Panc1 (cell line): ENCODE measurements around the gene CALD1. TPM values are rescaled to one million over a fixed set of nuclear protein-coding genes. Genes with fewer than 3 reads are reported as not detected.

Source experiments
- ATAC-seq: fragments of 200-7000 bp; cut with Tn5 transposase; 2 replicates; pipeline ENCODE4 v1.9.1; 2020; ENCODE audit warnings: mild to moderate bottlenecking, moderate library complexity
- BruUV-seq: library from RNA; stranded (reverse); fragments of 400-500 nt; replicated peaks from 2 replicates; lab custom pipeline; 2021; lab: Mats Ljungman, UMichigan
- CTCF ChIA-PET: fragments of 300-600 bp; sonication (Branson Sonifier 250); formaldehyde crosslinking; loops from one replicate; lab custom pipeline; 2022; ENCODE audit warnings: antibody characterized with exemption; lab: Charles Lee
- POLR2A ChIA-PET: fragments of 300-600 bp; sonication (Branson Sonifier 250); formaldehyde crosslinking; loops from one replicate; lab custom pipeline; 2022; ENCODE audit warnings: antibody characterized with exemption; lab: Charles Lee
- DNase-seq: peaks from one replicate; pipeline ENCODE4 v3.0.0-alpha.2; 2010; ENCODE audit warnings: low read depth, low spot score
- H3K27ac ChIP-seq: 2 replicates; pipeline ENCODE4 v1.5.1; 2011; ENCODE audit warnings: mild to moderate bottlenecking, low read length, inconsistent platforms
- H3K27me3 ChIP-seq: fragments of 200-500 bp; sonication (Bioruptor generic); 2 replicates; pipeline ENCODE4 v1.6.0; 2014; ENCODE audit warnings: low read length, inconsistent platforms; ENCODE audit not compliant: control insufficient read depth, insufficient read depth
- H3K36me3 ChIP-seq: fragments of 200-500 bp; sonication (Bioruptor generic); 2 replicates; pipeline ENCODE4 v1.5.1; 2014; ENCODE audit warnings: inconsistent platforms, mild to moderate bottlenecking, low read length, moderate library complexity; ENCODE audit not compliant: control insufficient read depth, insufficient read depth
- H3K4me1 ChIP-seq: 2 replicates; pipeline ENCODE4 v1.5.1; 2011; ENCODE audit warnings: inconsistent platforms, mild to moderate bottlenecking, low read length, moderate library complexity; ENCODE audit not compliant: control insufficient read depth, insufficient read depth
- H3K4me3 ChIP-seq, 2 experiments: 2 replicates each; pipeline ENCODE4 v1.5.1; 2011 to 2012; ENCODE audit warnings: low read depth in 2 of 2, low read length in 2 of 2, mild to moderate bottlenecking in 2 of 2, inconsistent platforms in 1 of 2, moderate library complexity in 1 of 2
- H3K9me3 ChIP-seq: fragments of 200-500 bp; sonication (Bioruptor generic); 2 replicates; pipeline ENCODE4 v1.5.1; 2014; ENCODE audit warnings: low read depth, mild to moderate bottlenecking, inconsistent platforms, low read length, moderate library complexity; ENCODE audit not compliant: control insufficient read depth, insufficient read depth
- CTCF ChIP-seq: fragments of 450-650 bp; IDR thresholded peaks from 2 replicates; pipeline ENCODE4 v1.5.1; 2017; ENCODE audit warnings: mild to moderate bottlenecking
- POLR2AphosphoS5 ChIP-seq: IDR thresholded peaks from 2 replicates; pipeline ENCODE4 v1.6.1; 2012; ENCODE audit warnings: mild to moderate bottlenecking, low read depth, low read length, moderate library complexity
- REST ChIP-seq, 2 experiments: IDR thresholded peaks; 2 replicates each; pipeline ENCODE4 v1.6.1; 2011 to 2012; ENCODE audit warnings: low read depth in 2 of 2, control low read depth in 1 of 2, low read length in 1 of 2, mild to moderate bottlenecking in 1 of 2, moderate library complexity in 1 of 2; ENCODE audit not compliant: insufficient read depth in 1 of 2
- SIN3A ChIP-seq: IDR thresholded peaks from 2 replicates; pipeline ENCODE4 v1.6.1; 2012; ENCODE audit warnings: low read depth, mild to moderate bottlenecking, low read length, moderate library complexity, borderline replicate concordance; ENCODE audit not compliant: insufficient read depth
- TCF7L2 ChIP-seq: IDR thresholded peaks from 2 replicates; pipeline ENCODE4 v1.6.1; 2011; ENCODE audit warnings: mild to moderate bottlenecking, low read depth, low read length, inconsistent platforms
- in situ Hi-C: cut with HindIII; loops from 2 replicates; pipeline ENCODE4 v1.10.0; 2016; ENCODE audit warnings: low sequenced_read_pairs, low pct_unique_long_range_greater_than_20kb
- intact Hi-C: fragments of 100-400 bp; cut with micrococcal nuclease; formaldehyde crosslinking; loops from one replicate; pipeline ENCODE4 v1.10.0; 2022; ENCODE audit not compliant: unreplicated experiment
- total RNA-seq: library from RNA; stranded (reverse); gene quantifications from one replicate; pipeline ENCODE4 v1.2.1, GENCODE V29; 2021; ENCODE audit not compliant: unreplicated experiment

CALD1 gene
- total RNA-seq, 1 experiment from 2014 or later, result 9.2 TPM

GRCh38 chr7:134788191-134788590 lies 8.8 kb downstream of the CALD1 start:
- no peaks in the 10 kb centered on the region for H3K9me3 ChIP-seq
- no peak overlapping the region for H3K4me3 ChIP-seq
- no peaks in the 10 kb centered on the region for H3K4me1 ChIP-seq
- H3K36me3 ChIP-seq, result no peaks in the 10 kb centered on the region
- no peaks in the 10 kb centered on the region for H3K27me3 ChIP-seq
- no TSS peak for BruUV-seq
- CTCF ChIA-PET, result no interaction called here
- intact Hi-C loops (no loop called here), in situ Hi-C loops (no loop called here)
- no peak overlapping the region for H3K27ac ChIP-seq
- ATAC-seq (no peak), DNase-seq (no peak)
- TF ChIP-seq REST (IDR thresholded peaks at IDR 0.05; ENCODE audit: insufficient read depth in 1 of 2, low read depth in 2 of 2, low read length in 1 of 2) (no peak), TCF7L2 (no peak), POLR2AphosphoS5 (no peak), CTCF (no peak), SIN3A (no peak)
- POLR2A ChIA-PET, result no interaction called here

- H3K4me3 ChIP-seq, result no peak overlapping the region
- ChIA-PET POLR2A (no interaction called here), CTCF (no interaction called here)
- ATAC-seq, result no peak
- in situ Hi-C loops, result no loop called here
- H3K27ac ChIP-seq, result no peak overlapping the region
- no peaks in the 10 kb centered on the region for H3K36me3 ChIP-seq
- DNase-seq, result no peak
- TF ChIP-seq REST (IDR thresholded peaks at IDR 0.05; ENCODE audit: insufficient read depth in 1 of 2, low read depth in 2 of 2, low read length in 1 of 2), result no peak
- no peak for TF ChIP-seq POLR2AphosphoS5
- no peak for TF ChIP-seq TCF7L2
- TF ChIP-seq SIN3A, result no peak
- no peak for TF ChIP-seq CTCF
- H3K9me3 ChIP-seq, result no peaks in the 10 kb centered on the region
- H3K27me3 ChIP-seq, result no peaks in the 10 kb centered on the region
- intact Hi-C loops, result no loop called here
- no peaks in the 10 kb centered on the region for H3K4me1 ChIP-seq
- no TSS peak for BruUV-seq
Observed at GRCh38 chr7:134789967-134790685, 10.7 kb downstream of the CALD1 start.
